ENCODE data around the gene SLC25A12.
"Not testable (repeated sequence)": the region's sequence is repeated elsewhere in the genome, so short reads cannot be mapped to it uniquely, and the experiment has no call there.

SLC25A12 gene

DNA sequence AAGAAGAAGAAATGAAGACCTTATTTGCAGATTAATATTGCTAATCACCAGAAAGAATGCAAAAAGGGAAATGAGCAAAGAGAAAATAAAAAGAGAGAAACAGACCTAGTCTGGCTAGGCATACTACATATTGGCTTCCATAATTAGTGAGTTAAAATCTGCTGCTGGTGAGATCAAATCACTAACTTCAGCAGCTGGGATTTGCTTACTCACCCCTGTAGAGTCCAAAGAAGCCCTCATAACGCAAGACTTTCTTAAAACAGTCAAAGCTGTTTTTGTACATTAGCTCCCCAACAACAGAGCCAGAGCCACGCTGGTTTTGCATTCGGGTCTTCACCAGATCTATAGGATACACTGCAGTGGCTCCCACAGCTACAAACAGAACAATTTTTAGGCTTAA lies 80.9 kb downstream of the SLC25A12 start:
- H3K4me3 ChIP-seq (ENCODE audit: low read depth, low read length): no peak overlapping the region
- no peak for DNase-seq (ENCODE audit: low read depth)
- in situ Hi-C loops (cut with HindIII; ENCODE audit: low sequenced_read_pairs): loop anchor here (25.0 kb wide), 1 partner anchor 249 kb away; no protein-coding TSS in a partner anchor
- TF ChIP-seq, protein P1, sequence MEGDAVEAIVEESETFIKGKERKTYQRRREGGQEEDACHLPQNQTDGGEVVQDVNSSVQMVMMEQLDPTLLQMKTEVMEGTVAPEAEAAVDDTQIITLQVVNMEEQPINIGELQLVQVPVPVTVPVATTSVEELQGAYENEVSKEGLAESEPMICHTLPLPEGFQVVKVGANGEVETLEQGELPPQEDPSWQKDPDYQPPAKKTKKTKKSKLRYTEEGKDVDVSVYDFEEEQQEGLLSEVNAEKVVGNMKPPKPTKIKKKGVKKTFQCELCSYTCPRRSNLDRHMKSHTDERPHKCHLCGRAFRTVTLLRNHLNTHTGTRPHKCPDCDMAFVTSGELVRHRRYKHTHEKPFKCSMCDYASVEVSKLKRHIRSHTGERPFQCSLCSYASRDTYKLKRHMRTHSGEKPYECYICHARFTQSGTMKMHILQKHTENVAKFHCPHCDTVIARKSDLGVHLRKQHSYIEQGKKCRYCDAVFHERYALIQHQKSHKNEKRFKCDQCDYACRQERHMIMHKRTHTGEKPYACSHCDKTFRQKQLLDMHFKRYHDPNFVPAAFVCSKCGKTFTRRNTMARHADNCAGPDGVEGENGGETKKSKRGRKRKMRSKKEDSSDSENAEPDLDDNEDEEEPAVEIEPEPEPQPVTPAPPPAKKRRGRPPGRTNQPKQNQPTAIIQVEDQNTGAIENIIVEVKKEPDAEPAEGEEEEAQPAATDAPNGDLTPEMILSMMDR (IDR thresholded peaks at IDR 0.05; ENCODE audit: low read depth, low read length, missing control alignments): no peak

- DNase-seq (ENCODE audit: low read depth): peak; percentile 23
- H3K4me3 ChIP-seq (ENCODE audit: low read depth, low read length): no peak overlapping the region
- TF ChIP-seq, protein P1 (IDR thresholded peaks at IDR 0.05; ENCODE audit: low read depth, low read length, missing control alignments): peak; percentile 34
- in situ Hi-C loops (cut with HindIII; ENCODE audit: low sequenced_read_pairs): loop anchor here (25.0 kb wide), 1 partner anchor 251 kb away; no protein-coding TSS in a partner anchor
Measured at GRCh38 chr2:171811245-171811628, 82.8 kb downstream of the SLC25A12 start.

DNA sequence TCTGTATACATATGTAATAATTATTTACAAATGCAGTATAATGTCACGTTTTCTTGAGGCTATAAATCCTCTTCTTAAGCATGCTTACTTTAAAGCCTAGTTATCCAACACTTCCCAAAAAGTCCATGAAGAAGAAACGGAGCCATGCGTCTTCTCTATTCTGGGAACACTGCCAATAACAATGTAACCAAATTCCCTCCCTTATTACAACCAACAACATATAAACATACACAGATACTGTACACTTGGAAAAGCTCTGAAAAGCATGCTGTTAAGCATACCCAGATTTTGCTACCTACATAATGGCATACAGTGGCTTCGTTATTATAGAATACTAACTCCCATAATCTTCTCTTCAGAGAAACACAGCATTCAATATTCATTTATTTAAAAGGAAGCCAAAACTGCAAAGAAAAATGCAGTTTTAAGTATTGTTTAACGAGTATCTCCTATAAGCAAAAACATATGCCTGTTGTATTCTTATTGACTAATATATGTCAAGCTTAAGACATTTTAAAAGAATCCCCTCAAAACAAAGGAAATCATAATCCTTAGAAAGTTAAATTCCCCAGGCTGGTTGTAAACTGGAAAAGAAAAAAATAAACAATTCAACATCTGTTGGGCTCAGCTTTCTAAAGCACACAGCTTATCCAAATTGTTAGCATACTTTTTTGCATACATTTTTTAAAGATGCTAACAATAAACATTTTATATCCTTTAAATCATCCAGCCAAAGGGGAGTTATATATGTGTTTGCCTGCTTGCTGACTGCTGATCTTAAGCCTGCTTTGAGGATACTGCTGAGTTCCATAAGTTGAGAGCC lies 83.4 kb downstream of the SLC25A12 start:
- DNase-seq (ENCODE audit: low read depth): no peak
- in situ Hi-C loops (cut with HindIII; ENCODE audit: low sequenced_read_pairs): loop anchor here (25.0 kb wide), 1 partner anchor 252 kb away; no protein-coding TSS in a partner anchor
- TF ChIP-seq, protein P1 (IDR thresholded peaks at IDR 0.05; ENCODE audit: low read depth, low read length, missing control alignments): no peak
- no peak overlapping the region for H3K4me3 ChIP-seq (ENCODE audit: low read depth, low read length)

GRCh38 chr2:171808885-171809284 lies 85.2 kb downstream of the SLC25A12 start:
- not testable (repeated sequence) for DNase-seq (ENCODE audit: low read depth); H3K4me3 ChIP-seq (ENCODE audit: low read depth, low read length)
- in situ Hi-C loops (cut with HindIII; ENCODE audit: low sequenced_read_pairs): loop anchor here (25.0 kb wide), 1 partner anchor 253 kb away; no protein-coding TSS in a partner anchor

DNA sequence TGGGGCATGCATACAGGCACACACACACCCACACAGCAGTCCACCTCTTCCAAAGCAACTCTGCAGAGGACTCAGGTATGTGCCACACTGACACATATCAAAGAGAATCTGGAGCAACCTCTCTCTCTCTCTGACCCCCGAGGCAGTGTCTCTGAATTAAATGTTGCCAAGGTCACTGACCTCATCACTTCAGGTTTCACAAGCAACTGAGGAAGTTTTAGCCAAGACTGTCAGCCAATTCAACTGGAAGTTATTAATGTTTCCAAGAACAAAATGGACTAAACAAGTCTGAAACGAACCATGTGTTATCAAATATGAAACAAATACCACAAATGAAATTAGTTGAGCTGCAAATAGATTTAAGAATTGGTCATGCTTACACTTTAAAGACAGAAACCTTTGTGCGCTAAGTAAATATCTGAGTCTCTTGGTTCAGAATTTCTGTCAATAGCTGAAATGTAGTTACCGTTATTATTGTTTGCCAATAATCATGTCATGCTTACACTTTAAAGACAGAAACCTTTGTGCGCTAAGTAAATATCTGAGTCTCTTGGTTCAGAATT lies 86.1 kb downstream of the SLC25A12 start:
- in situ Hi-C loops (cut with HindIII; ENCODE audit: low sequenced_read_pairs): loop anchor here (25.0 kb wide), 1 partner anchor 254 kb away; no protein-coding TSS in a partner anchor

DNA sequence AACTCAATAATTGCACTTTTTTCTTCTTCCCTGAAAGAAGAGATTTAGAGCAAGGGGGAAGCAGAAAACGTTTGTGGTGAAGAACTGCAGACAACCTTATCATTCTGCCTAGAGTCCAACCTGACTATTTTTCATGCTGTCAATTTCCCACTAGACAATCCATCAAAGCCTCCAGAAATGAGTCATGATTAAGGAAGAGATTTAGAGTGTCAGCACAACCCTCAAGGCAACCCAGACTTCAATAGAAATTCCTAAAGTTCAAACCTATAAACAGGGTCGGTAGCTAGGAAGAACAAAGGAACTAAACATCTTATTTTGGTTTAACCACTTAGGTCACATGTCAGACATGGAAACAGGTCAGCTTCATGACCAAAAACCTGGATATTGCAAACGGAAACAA lies 86.9 kb downstream of the SLC25A12 start:
- TF ChIP-seq, protein P1 (IDR thresholded peaks at IDR 0.05; ENCODE audit: low read depth, low read length, missing control alignments): no peak
- in situ Hi-C loops (cut with HindIII; ENCODE audit: low sequenced_read_pairs): loop anchor here (25.0 kb wide), 1 partner anchor 255 kb away; no protein-coding TSS in a partner anchor

More for the DNA sequence above, 86.1 kb downstream of the SLC25A12 start:
- no peak overlapping the region for H3K4me3 ChIP-seq (ENCODE audit: low read depth, low read length)
- no peak for DNase-seq (ENCODE audit: low read depth)
- TF ChIP-seq, protein P1 (IDR thresholded peaks at IDR 0.05; ENCODE audit: low read depth, low read length, missing control alignments): no peak

GRCh38 chr2:171804456-171804855 lies 89.6 kb downstream of the SLC25A12 start:
- DNase-seq (ENCODE audit: low read depth): no peak
- H3K4me3 ChIP-seq (ENCODE audit: low read depth, low read length): no peak overlapping the region
- TF ChIP-seq, protein P1 (IDR thresholded peaks at IDR 0.05; ENCODE audit: low read depth, low read length, missing control alignments): no peak
- in situ Hi-C loops (cut with HindIII; ENCODE audit: low sequenced_read_pairs): loop anchor here (25.0 kb wide), 1 partner anchor 258 kb away; no protein-coding TSS in a partner anchor

More for the DNA sequence above, 86.9 kb downstream of the SLC25A12 start:
- no peak for DNase-seq (ENCODE audit: low read depth)
- H3K4me3 ChIP-seq (ENCODE audit: low read depth, low read length): no peak overlapping the region
